ENCODE results near the gene RSPH4A. TPM values are rescaled to one million over a fixed set of nuclear protein-coding genes. Genes with fewer than 3 reads are reported as not detected.

The RSPH4A gene
- polyA plus RNA-seq, 1 donor (not counting 4 experiments of a cell fraction or from before 2014, with no cell fraction given) = 0.10 TPM

DNA sequence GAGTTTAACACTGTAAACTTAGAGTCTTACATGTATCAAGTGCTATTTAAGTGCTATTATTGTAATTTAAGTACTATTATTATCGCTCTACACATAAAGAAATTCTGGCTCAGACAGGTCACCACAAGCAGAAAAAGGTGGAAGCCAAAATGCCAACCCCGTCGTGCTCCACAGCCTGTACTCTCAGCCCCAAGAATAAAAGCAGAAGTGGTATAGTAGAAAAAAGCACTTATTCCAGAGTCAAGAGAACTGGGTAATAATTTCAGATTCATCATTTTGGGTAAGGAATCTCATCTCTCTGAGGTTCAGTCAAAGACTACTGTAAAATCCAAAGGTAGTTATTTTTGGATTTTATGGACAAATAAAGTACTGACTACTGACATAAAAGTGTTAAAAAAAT lies 51.3 kb downstream of the RSPH4A start:
- H3K4me3 ChIP-seq (ENCODE audit: control insufficient read depth in 2 of 3, extremely low read depth in 1 of 3, insufficient read depth in 2 of 3, low read depth in 1 of 3, low read length in 3 of 3) = peak overlapping the region; percentile 78 to 94 (median 88)
- peak overlapping the region; percentile 94 for H3K27ac ChIP-seq (ENCODE audit: control insufficient read depth, insufficient read depth, low read length)
- FAIRE-seq = no peak
- H3K4me1 ChIP-seq (ENCODE audit: control insufficient read depth, extremely low read depth, insufficient read depth, low read length) = peaks cover 21% of the 10 kb centered on the region
- no peak for DNase-seq (ENCODE audit: low read depth, low spot score)
- dilution Hi-C loops (cut with MboI; ENCODE audit: extremely low pct_ligation_motif_present, low sequenced_read_pairs) = no loop called here
- no peaks in the 10 kb centered on the region for H3K9me1 ChIP-seq (ENCODE audit: control insufficient read depth, extremely low read depth, insufficient read depth, low read length)
- H3K4me2 ChIP-seq (ENCODE audit: control insufficient read depth, extremely low read depth, insufficient read depth, low read depth, low read length) = peak overlapping the region; percentile 95
- peaks cover 59% of the 10 kb centered on the region for H3K79me2 ChIP-seq (ENCODE audit: control insufficient read depth, insufficient read depth, low read length)
- H3K9me3 ChIP-seq (ENCODE audit: control insufficient read depth, low read depth, low read length) = no peaks in the 10 kb centered on the region
- peak overlapping the region; percentile 96 for H3K9ac ChIP-seq (ENCODE audit: control insufficient read depth, extremely low read depth, insufficient read depth, low read length)
- H3K27me3 ChIP-seq (ENCODE audit: control insufficient read depth, extremely low read depth, insufficient read depth, low read length) = no peaks in the 10 kb centered on the region
- no peaks in the 10 kb centered on the region for H3K36me3 ChIP-seq (ENCODE audit: control insufficient read depth in 2 of 2, extremely low read depth in 1 of 2, insufficient read depth in 2 of 2, low read length in 2 of 2)
- no peaks in the 10 kb centered on the region for H4K20me1 ChIP-seq (ENCODE audit: control insufficient read depth, extremely low read depth, insufficient read depth, low read length)
- peak overlapping the region; percentile 17 for H2AFZ ChIP-seq (ENCODE audit: control insufficient read depth, low read length)
- TF ChIP-seq EZH2 (IDR thresholded peaks at IDR 0.05; ENCODE audit: low read length) (no peak), CTCF (optimal IDR thresholded peaks at IDR 0.05 in 1 of 3, IDR thresholded peaks at IDR 0.05 in 1 of 3, conservative IDR thresholded peaks at IDR 0.05 in 1 of 3; ENCODE audit: extremely low read depth in 1 of 3, insufficient read depth in 2 of 3, low read length in 3 of 3) (no peak)

DNA sequence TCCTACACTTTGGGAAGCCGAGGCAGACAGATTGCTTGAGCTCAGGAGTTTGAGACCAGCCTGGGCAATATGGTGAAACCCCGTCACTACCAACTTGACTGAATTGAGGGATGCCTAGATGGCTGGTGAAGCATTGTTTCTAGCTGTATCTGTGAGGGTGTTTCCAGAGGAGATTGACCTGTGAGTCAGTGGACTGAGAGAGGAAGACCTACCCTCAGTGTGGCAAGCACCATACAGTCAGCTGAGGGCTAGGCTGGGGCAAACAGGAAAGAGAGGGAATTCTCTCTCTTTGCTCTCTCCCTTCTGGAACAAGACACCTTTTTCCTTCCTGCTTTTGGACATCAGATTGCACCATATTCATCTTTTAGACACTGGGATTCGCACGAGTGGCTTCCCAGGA lies 56.0 kb downstream of the RSPH4A start:
- Histone ChIP-seq H4K20me1 (ENCODE audit: control insufficient read depth, extremely low read depth, insufficient read depth, low read length) (no peaks in the 10 kb centered on the region), H3K36me3 (ENCODE audit: control insufficient read depth in 2 of 2, extremely low read depth in 1 of 2, insufficient read depth in 2 of 2, low read length in 2 of 2) (no peaks in the 10 kb centered on the region), H3K9ac (ENCODE audit: control insufficient read depth, extremely low read depth, insufficient read depth, low read length) (no peak overlapping the region), H3K27ac (ENCODE audit: control insufficient read depth, insufficient read depth, low read length) (no peak overlapping the region), H3K9me1 (ENCODE audit: control insufficient read depth, extremely low read depth, insufficient read depth, low read length) (no peaks in the 10 kb centered on the region), H3K27me3 (ENCODE audit: control insufficient read depth, extremely low read depth, insufficient read depth, low read length) (no peaks in the 10 kb centered on the region), H2AFZ (ENCODE audit: control insufficient read depth, low read length) (no peak overlapping the region), H3K79me2 (ENCODE audit: control insufficient read depth, insufficient read depth, low read length) (peaks cover 13% of the 10 kb centered on the region), H3K9me3 (ENCODE audit: control insufficient read depth, low read depth, low read length) (no peaks in the 10 kb centered on the region), H3K4me2 (ENCODE audit: control insufficient read depth, extremely low read depth, insufficient read depth, low read depth, low read length) (no peak overlapping the region), H3K4me1 (ENCODE audit: control insufficient read depth, extremely low read depth, insufficient read depth, low read length) (no peaks in the 10 kb centered on the region), H3K4me3 (ENCODE audit: control insufficient read depth in 2 of 3, extremely low read depth in 1 of 3, insufficient read depth in 2 of 3, low read depth in 1 of 3, low read length in 3 of 3) (no peak overlapping the region)
- dilution Hi-C loops (cut with MboI; ENCODE audit: extremely low pct_ligation_motif_present, low sequenced_read_pairs) = no loop called here
- DNase-seq (ENCODE audit: low read depth, low spot score) = no peak
- TF ChIP-seq CTCF (optimal IDR thresholded peaks at IDR 0.05 in 1 of 3, IDR thresholded peaks at IDR 0.05 in 1 of 3, conservative IDR thresholded peaks at IDR 0.05 in 1 of 3; ENCODE audit: extremely low read depth in 1 of 3, insufficient read depth in 2 of 3, low read length in 3 of 3) (no peak), EZH2 (IDR thresholded peaks at IDR 0.05; ENCODE audit: low read length) (no peak)
- FAIRE-seq = no peak

All from keratinocyte (primary cell).